Measurements from ENCODE around the gene RASL11A.
A peak's percentile ranks its signal among the peaks of the same experiment; 100 is the strongest.
"Not testable (repeated sequence)": the region's sequence is repeated elsewhere in the genome, so short reads cannot be mapped to it uniquely, and the experiment has no call there.

RASL11A gene, protein sequence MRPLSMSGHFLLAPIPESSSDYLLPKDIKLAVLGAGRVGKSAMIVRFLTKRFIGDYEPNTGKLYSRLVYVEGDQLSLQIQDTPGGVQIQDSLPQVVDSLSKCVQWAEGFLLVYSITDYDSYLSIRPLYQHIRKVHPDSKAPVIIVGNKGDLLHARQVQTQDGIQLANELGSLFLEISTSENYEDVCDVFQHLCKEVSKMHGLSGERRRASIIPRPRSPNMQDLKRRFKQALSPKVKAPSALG

GRCh38 chr13:27270594-27271520, at the start of gene RASL11A:
Gene RASL11A (plus strand): TSS chr13:27270830. CDS start chr13:27270945, 115 bp downstream.
- no peak for FAIRE-seq

DNA sequence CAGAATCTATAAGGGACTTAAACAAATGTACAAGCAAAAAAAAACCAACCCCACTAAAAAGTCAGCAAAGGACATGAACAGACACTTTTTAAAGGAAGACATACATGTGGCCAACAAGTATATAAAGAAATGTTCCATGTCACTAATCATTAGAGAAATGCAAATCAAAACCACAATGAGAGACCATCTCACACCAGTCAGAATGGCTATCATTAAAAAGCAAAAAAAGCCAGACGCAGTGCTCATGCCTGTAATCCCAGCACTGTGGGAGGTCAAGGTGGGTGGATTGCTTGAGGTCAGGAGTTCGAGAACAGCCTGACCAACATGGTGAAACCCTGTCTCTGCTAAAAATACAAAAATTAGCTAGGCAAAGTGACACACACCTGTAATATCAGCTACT, 48.5 kb upstream of the RASL11A start:
- not testable (repeated sequence) for FAIRE-seq

DNA sequence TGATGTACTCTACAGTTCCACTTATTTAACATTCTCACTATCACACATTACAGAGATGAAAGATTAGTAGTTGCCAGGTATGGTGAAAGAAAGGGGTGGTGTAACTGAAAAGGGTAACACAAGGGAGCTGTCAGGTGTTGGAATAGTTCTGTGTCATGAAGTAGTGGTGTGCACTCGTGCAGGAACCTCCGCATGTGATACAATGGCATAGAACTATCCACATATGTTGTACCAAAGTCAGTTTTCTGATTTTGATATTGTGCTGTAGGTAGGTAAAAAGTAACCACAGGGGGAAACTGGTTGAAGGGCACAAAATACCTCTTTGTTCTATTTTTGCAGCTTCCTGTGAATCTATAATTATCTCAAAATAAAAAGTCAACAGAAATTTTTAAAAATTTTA, 43.6 kb upstream of the RASL11A start:
- no peak for FAIRE-seq

DNA sequence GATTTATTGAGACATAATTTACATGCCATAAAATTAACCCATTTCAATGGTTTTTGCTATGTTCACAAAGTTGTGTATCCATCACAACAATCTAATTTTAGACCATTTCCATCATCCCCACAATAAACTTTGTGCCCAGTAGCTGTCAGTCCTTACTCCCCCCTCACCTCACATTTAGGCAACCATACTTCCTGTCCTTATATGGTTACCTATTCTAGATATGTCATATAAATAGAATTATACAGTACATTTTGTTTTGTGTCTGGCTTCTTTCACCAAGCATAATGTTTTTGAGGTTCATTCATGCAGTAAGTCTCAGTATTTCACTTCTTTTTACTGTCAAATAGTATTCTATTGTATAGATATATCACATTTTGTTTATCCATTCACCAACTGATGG, 42.5 kb upstream of the RASL11A start:
- FAIRE-seq: no peak

DNA sequence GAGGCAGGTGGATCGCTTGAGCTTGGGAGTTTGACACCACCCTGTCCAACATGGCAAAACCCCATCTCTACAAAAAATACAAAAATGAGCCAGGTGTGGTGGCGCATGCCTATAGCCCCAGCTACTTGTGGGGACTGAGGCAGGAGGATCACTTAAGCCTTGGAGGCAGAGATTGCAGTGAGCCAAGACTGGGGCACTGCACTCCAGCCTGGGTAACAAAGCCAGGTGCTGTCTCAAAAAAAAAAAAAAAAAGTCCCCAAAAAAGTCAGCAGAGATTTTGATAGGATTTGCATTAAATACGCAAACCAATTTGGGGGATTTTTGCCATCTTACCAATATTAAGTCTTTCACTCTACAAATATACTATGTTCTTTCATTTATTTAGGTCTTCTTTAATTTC, 41.0 kb upstream of the RASL11A start:
- FAIRE-seq: no peak

DNA sequence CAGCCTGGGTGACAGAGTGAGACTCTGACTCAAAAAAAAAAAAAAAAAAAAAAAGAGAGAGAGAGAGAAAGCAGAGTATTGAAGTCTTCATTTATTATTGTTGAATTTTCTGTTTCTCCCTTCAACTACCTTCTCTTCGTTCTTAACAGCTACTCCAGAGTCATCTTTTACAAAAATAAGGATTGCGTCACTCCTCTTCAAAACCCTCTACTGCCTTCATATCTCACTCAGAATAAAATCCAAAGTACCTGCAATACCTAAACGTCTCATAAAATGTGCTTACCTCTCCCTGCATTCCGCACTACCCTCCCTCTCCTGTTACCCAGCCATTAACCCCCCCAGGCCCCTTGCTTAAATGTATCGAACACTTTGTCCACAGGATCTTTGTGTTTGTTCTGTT, 36.7 kb upstream of the RASL11A start:
- FAIRE-seq: no peak

DNA sequence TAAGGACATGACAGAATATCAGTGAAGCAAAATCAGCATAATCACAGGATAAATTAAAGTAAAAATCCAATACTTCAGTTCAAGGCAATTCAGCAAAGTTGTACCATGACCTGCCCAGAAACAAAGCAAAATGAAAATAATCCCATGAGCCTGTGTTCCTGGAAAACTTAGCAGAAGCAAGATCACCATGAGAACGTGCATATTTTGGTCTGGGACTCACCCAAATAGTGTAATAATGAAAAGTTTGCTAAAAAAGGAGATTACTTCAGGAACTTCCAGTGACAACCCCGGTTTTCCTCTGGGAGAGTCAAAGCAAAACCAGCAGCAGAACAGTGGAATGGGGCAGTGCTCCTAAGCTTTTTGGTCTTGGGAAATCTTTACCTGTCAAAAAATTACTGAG, 34.2 kb upstream of the RASL11A start:
- FAIRE-seq: no peak

GRCh38 chr13:27242702-27243101, 27.9 kb upstream of the RASL11A start:
- FAIRE-seq: no peak

DNA sequence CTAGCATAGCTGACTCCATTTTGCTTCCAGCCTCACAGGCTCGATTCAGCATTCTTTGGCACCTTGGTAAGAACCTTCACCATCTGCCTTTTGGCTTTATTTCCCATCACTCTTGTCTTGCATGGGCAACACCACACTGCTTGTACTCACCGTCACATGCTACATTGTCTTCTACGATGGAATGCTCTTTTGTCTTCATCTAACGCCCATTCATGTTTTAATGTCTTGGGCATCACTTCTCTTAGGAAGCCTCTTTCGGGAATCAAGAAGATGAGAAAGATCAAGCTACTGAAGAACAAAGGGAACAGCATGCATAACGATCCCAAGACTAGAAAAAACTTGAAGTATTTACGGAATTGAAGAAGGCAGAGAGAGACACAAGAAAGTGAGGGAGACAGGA, 25.0 kb upstream of the RASL11A start:
- no peak for FAIRE-seq

DNA sequence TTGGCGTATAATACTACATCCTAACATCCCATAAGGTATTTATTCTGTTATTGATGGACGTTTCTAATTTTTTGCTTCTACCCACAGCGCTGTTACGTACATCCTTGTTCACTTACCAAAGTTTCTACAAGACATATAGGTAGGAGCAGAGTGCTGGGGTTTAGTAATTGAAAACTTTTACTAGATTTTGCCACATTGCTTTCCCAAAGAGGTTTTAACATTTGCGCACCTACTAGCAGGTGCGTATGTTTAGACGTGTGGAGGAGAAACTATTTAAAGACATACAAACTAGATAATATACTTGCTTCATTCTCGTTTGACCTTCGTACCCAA, 19.8 kb upstream of the RASL11A start:
- FAIRE-seq: no peak

GRCh38 chr13:27251166-27252091, 19.2 kb upstream of the RASL11A start, which contains the start of gene RPL21:
Gene RPL21 (plus strand): TSS chr13:27251558. CDS start chr13:27253777, 2,219 bp downstream.
- peak; percentile 88 for FAIRE-seq

GRCh38 chr13:27252467-27252866, 18.2 kb upstream of the RASL11A start:
- no peak for FAIRE-seq

- FAIRE-seq: no peak
These were observed 13.4 kb upstream of the RASL11A start for GRCh38 chr13:27257233-27257568.

GRCh38 chr13:27257648-27258253, 12.9 kb upstream of the RASL11A start:
- FAIRE-seq: no peak

GRCh38 chr13:27258637-27259386, 11.8 kb upstream of the RASL11A start:
- FAIRE-seq: no peak

- no peak for FAIRE-seq
These were observed 10.8 kb upstream of the RASL11A start for GRCh38 chr13:27259831-27260230.

- no peak for FAIRE-seq
These were observed 9.2 kb upstream of the RASL11A start for GRCh38 chr13:27261396-27261795.

DNA sequence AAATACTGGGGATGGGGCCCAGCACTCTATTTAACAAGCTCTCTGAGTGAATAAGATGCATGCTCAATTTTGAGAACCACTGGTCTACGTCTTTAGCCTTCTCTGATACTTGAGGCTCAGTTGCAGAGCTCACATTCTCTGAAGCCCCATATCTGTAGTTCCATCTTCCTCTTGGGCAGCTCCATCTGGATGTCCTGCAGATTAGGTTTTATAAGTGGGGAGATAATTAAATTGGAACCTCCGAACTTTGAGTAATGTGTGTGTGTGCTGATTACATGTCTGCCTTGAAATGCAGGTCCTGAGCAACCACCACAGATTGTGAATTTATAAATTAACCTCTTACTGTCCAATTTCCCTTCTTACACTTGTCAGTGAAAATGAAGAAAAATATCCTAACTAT, 7.2 kb upstream of the RASL11A start:
- no peak for FAIRE-seq

DNA sequence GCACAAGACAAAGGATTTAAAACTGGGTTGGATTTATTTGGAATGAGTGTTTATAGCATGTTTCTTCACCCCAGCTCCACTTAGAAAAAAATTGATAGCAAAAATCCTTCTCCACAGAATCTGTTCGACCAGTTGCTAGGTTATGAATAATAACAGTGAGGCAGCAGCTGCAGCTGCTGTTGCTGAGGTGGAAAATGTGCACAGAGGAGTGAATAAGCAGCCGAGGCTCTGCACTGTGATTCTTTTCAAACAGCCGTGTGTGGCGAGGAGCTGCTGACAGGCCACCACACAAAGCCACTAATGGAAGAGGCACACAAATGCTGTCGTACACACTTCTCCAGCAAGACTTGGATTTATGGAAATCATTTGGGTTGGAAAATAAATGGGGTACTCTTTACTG, 6.4 kb upstream of the RASL11A start:
- no peak for FAIRE-seq

DNA sequence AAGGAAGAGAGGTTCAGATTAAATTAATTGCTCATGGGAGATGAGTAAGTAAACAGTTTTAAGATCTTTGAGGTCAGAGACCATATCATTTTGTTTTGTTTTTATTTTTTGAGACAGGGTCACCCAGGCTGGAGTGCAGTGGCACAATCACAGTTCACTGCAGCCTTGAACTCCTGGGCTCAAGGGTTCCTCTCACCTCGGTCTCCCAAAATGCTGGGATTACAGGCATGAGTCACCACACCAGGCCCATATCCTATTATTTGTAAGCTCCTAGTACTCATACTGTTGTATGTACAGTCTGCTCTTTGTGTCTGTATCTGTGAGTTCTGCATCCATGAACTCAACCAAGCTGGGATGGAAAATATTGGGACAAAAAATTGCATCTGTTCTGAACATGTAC, 6.0 kb upstream of the RASL11A start:
- no peak for FAIRE-seq

GRCh38 chr13:27266917-27267316, 3.7 kb upstream of the RASL11A start:
- no peak for FAIRE-seq

GRCh38 chr13:27267596-27267995, 3.0 kb upstream of the RASL11A start:
- FAIRE-seq: no peak

Measured in TTC549 (cell line).